K562 (cell line): ENCODE data around the gene NECTIN2. TPM values are rescaled to one million over a fixed set of nuclear protein-coding genes. Genes with fewer than 3 reads are reported as not detected.

Experiments used
- CBX1 ChIP-seq: sonication (generic); IDR thresholded peaks from 2 replicates; pipeline ENCODE4 v1.6.1; 2016; ENCODE audit warnings: antibody characterized with exemption, low read depth, mild to moderate bottlenecking
- GMEB1 ChIP-seq: fragments of 250-450 bp; sonication (Bioruptor Pico); IDR thresholded peaks from 2 replicates; pipeline ENCODE4 v1.4.0; 2020; ENCODE audit warnings: mild to moderate bottlenecking
- JUNB ChIP-seq: fragments of 450-650 bp; formaldehyde crosslinking; conservative IDR thresholded peaks from 2 replicates; pipeline ENCODE4 v1.4.0; 2020; ENCODE audit warnings: mild to moderate bottlenecking
- MAZ ChIP-seq, 2 experiments: fragments of 450-650 bp in 1 of 2; sonication (generic) in 1 of 2; formaldehyde crosslinking; IDR thresholded peaks in 1 of 2; conservative IDR thresholded peaks in 1 of 2; 2 replicates each; pipeline versions ENCODE4 v1.4.0 to v1.5.0; 2020; ENCODE audit warnings: mild to moderate bottlenecking in 1 of 2, missing genetic modification reagents in 1 of 2
- MBD1 ChIP-seq: fragments of 250-450 bp; sonication (Bioruptor Pico); IDR thresholded peaks from 2 replicates; pipeline ENCODE4 v1.8.0; 2022; ENCODE audit warnings: inconsistent platforms
- MYNN ChIP-seq, 2 experiments: sonication (generic); formaldehyde crosslinking in 1 of 2; IDR thresholded peaks; 2 replicates each; pipeline versions ENCODE4 v1.5.0 to v1.6.1; 2016 to 2020; ENCODE audit warnings: antibody characterized with exemption in 1 of 2, missing genetic modification reagents in 1 of 2
- PHF20 ChIP-seq: fragments of 450-650 bp; IDR thresholded peaks from 2 replicates; pipeline ENCODE4 v1.6.1; 2018; ENCODE audit not compliant: partially characterized antibody
- RAD21 ChIP-seq, 2 experiments: fragments of 250-450 bp in 1 of 2; fragments of 450-650 bp in 1 of 2; sonication (Bioruptor Pico) in 1 of 2; formaldehyde crosslinking in 1 of 2; IDR thresholded peaks in 1 of 2; conservative IDR thresholded peaks in 1 of 2; 2 replicates each; pipeline versions ENCODE4 v1.4.0 to v1.8.0; 2020 to 2022; ENCODE audit warnings: mild to moderate bottlenecking in 2 of 2, moderate library complexity in 1 of 2
- TEAD1 ChIP-seq, 2 experiments: fragments of 450-650 bp in 1 of 2; sonication (generic) in 1 of 2; formaldehyde crosslinking; IDR thresholded peaks; 2 replicates each; pipeline versions ENCODE4 v1.4.0 to v1.8.0; 2020 to 2022; ENCODE audit warnings: mild to moderate bottlenecking in 2 of 2, missing genetic modification reagents in 1 of 2
- ZBTB26 ChIP-seq: fragments of 450-650 bp; formaldehyde crosslinking; IDR thresholded peaks from 2 replicates; pipeline ENCODE4 v1.4.0; 2022; ENCODE audit warnings: missing genetic modification characterization
- ZNF133 ChIP-seq: fragments of 250-450 bp; sonication (Bioruptor Pico); IDR thresholded peaks from 2 replicates; pipeline ENCODE4 v1.4.0; 2020; ENCODE audit warnings: mild to moderate bottlenecking
- ZNF696 ChIP-seq: fragments of 250-450 bp; sonication (Bioruptor Pico); conservative IDR thresholded peaks from 2 replicates; pipeline ENCODE4 v1.4.0; 2020; ENCODE audit warnings: mild to moderate bottlenecking, moderate library complexity
- polyA plus RNA-seq, 8 experiments: library from polyadenylated mRNA; depleted of rRNA in 4 of 8; stranded (reverse) in 5 of 8; unstranded in 3 of 8; fragments of >200 nt; fragmentation: Nextera tagmentation in 2 of 8; fragmentation: Illumina TruSeq in 1 of 8; extraction: Ambion mirVana in 2 of 8; extraction: Trizol in 1 of 8; gene quantifications; 2 replicates each; pipeline versions ENCODE4 v1.2.1 to v1.2.3, GENCODE V29; 2011 to 2014; ENCODE audit warnings: inconsistent platforms in 1 of 8, missing spikeins in 1 of 8
- total RNA-seq, 7 experiments: library from RNA; depleted of rRNA in 6 of 7; stranded (reverse); fragments of >200 nt in 6 of 7; fragmentation: Illumina TruSeq in 2 of 7; extraction: Trizol in 2 of 7; gene quantifications; 2 replicates each; pipeline versions ENCODE4 v1.2.1 to v1.2.3, GENCODE V29; 2011 to 2021; ENCODE audit warnings: low replicate concordance in 1 of 7
- TF ChIP-seq, protein P1 (sequence below): fragments of 250-450 bp; sonication (Bioruptor Pico); IDR thresholded peaks from 2 replicates; pipeline ENCODE4 v1.8.0; 2022; ENCODE audit warnings: moderate library complexity, mild to moderate bottlenecking, inconsistent platforms

Gene NECTIN2
- total and polyA plus RNA-seq, 9 of the 15 experiments (the other 6 are each of a cell fraction or from before 2014, with no cell fraction given) = 3.9 to 94.9 (median 34.9) TPM

- TF ChIP-seq MAZ (CRISPR knock-in tag; conservative IDR thresholded peaks at IDR 0.05 in 1 of 2, IDR thresholded peaks at IDR 0.05 in 1 of 2) (peak in 1 of 2 experiments; percentile 16; a peak in 1 of 4 replicates), CBX1 (peak; percentile 67; the same call in 1 of the 2 replicates), MYNN (IDR thresholded peaks at IDR 0.05) (0 out of 2 replicates have a peak, but pooled peaks have one; percentile 12), MYNN (CRISPR knock-in tag; IDR thresholded peaks at IDR 0.05) (no peak), TEAD1 (CRISPR knock-in tag; IDR thresholded peaks at IDR 0.05) (0 out of 4 replicates have a peak, but pooled peaks of 1 of the 2 experiments have one; percentile 46), GMEB1 (CRISPR knock-in tag) (0 out of 2 replicates have a peak, but pooled peaks have one; percentile 26), ZBTB26 (CRISPR knock-in tag) (peak; percentile 51; the same call in 1 of the 2 replicates), PHF20 (peak; percentile 19), JUNB (no peak), ZNF133 (CRISPR knock-in tag) (no peak), ZNF696 (CRISPR knock-in tag) (0 out of 2 replicates have a peak, but pooled peaks have one; percentile 24), MBD1 (no peak), RAD21 (CRISPR knock-in tag; conservative IDR thresholded peaks at IDR 0.05 in 1 of 2, IDR thresholded peaks at IDR 0.05 in 1 of 2) (peak in 1 of 2 experiments; percentile 46; a peak in 2 of 4 replicates)
- TF ChIP-seq, protein P1, sequence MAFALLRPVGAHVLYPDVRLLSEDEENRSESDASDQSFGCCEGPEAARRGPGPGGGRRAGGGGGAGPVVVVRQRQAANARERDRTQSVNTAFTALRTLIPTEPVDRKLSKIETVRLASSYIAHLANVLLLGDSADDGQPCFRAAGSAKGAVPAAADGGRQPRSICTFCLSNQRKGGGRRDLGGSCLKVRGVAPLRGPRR (CRISPR knock-in tag) = 0 out of 2 replicates have a peak, but pooled peaks have one; percentile 28
Observed at GRCh38 chr19:44904426-44904994, 58.4 kb downstream of the NECTIN2 start (continued).
